GM18498 (cell line): ENCODE results near the gene DIPK2A.

Experiments
- ATAC-seq: cut with Tn5 transposase; IDR thresholded peaks from one replicate; pipeline ENCODE4 v1.9.1; 2021; ENCODE audit warnings: mild to moderate bottlenecking, moderate library complexity; ENCODE audit not compliant: unreplicated experiment

The DIPK2A gene

GRCh38 chr3:143973259-143974021 is 1.8 kb downstream of the DIPK2A start:
- no peak for ATAC-seq

GRCh38 chr3:143974271-143975238 is 2.9 kb downstream of the DIPK2A start:
- no peak for ATAC-seq

DNA sequence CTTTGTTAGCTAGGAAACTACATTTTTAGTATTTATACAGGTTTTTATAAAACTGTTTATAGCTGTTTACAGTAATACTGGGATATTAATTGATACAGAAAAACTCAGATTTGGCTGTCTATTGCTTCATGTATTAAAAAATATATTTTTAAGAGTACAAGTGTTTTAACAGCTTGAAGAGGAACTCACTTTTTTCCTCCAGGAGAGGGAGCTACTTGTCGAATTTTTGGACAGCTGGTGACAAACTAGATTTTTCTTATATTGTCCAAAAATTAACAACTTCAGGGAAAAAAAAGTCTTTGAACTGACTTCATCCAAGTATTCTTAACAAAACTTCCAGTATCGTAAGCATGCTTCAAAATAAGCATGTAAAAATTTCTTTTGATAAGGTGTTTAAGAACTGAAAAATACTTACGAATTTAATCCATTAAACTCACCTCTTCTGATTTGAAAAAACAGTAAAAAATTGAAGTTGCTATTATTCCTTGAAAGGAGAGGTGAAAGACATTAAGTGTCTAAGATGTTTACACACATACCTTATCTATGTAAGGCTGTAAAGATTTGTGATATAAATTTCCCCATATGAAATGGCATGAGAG is 4.0 kb downstream of the DIPK2A start:
- no peak for ATAC-seq

DNA sequence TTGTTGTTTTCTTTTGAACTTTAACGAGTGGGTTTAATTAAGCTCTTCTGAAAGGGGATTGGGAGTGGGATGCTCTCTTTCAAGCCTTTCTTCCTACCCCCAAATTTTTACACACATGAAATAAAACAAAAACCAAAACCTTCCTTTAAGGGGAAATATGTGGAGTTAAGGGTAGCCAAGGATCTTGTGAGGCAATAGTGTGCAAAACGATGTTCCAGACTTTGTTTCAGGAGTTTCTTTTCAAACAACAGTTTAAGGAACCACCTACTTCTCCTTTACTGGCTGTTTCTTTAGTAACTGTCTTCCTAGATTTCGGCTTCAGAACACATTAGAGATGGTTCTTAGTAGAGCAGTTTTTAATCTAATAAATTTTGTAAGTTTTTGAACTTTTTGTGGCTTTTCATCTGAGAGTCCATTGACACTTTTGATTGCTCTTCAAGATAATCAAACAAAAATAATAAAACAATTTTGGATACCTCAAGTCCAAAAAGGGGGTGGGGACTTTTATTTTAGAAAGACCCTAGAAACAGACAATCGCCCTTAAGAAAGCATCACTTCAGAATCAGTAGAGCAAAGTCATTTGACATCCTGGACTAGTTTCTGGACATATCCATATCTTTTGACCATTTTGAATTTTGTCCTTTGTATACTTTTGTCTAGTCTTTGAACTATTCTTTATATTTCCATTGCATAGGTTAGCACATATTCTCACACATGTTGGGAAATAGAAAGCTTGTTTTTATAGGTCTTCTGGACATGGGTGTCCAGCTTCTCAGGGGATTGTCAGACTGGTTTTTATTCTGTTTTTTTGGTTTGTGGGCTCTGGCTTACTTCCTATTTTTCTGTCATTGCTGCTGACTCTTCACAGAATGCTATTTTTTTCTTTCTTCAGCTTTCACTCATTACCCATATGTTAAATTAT is 6.0 kb downstream of the DIPK2A start:
- peak; percentile 40 for ATAC-seq

GRCh38 chr3:143978263-143978631 is 6.6 kb downstream of the DIPK2A start:
- no peak for ATAC-seq

- ATAC-seq = no peak
Observed at GRCh38 chr3:143979041-143979440, 7.4 kb downstream of the DIPK2A start.

GRCh38 chr3:143979813-143980212 is 8.2 kb downstream of the DIPK2A start:
- ATAC-seq = no peak

DNA sequence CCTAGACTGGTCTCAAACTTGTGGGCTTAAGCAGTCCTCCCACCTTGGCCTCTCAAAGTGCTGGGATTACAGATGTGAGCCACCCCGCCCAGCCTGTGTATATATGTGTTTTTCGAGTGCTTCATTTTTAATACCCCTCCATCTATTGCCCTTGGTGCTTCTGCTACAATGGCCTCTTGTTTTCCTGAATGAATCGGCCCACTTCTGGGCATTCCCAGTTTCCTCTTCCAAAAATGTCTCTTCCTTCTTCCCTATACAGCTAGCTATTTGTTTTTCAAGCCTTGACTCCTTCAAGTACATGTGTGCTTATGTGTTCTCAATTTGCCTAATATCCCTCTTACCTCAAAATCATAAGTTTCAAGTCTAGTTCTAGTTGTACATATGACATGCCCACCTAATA is 16.7 kb downstream of the DIPK2A start:
- no peak for ATAC-seq

GRCh38 chr3:143989461-143989860 is 17.8 kb downstream of the DIPK2A start:
- ATAC-seq = no peak

DNA sequence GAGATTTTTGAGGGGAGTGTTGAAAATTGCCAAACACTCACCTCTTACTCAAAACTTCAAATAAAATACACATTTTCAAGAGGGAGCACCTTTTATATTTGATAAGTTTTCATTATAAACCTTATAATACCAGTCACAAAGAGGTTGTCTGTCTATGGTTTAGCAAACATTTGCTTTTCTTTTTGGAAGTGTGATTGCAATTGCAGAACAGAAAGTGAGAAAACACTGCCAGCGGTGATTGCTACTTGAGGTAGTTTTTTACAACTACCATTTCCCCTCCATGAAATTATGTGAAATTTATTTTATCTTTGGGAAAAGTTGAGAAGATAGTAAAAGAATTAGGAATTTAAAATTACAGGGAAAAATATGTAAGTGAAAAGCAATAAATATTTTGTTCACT is 20.1 kb downstream of the DIPK2A start:
- peak; percentile 87 for ATAC-seq

- peak; percentile 46 for ATAC-seq
Observed at GRCh38 chr3:143998266-143998665, 26.6 kb downstream of the DIPK2A start.

GRCh38 chr3:144003051-144003450 is 31.4 kb downstream of the DIPK2A start:
- no peak for ATAC-seq

GRCh38 chr3:144010371-144010770 is 38.7 kb downstream of the DIPK2A start:
- ATAC-seq = no peak

- ATAC-seq = no peak
Observed at GRCh38 chr3:144011251-144011799, 39.7 kb downstream of the DIPK2A start.

DNA sequence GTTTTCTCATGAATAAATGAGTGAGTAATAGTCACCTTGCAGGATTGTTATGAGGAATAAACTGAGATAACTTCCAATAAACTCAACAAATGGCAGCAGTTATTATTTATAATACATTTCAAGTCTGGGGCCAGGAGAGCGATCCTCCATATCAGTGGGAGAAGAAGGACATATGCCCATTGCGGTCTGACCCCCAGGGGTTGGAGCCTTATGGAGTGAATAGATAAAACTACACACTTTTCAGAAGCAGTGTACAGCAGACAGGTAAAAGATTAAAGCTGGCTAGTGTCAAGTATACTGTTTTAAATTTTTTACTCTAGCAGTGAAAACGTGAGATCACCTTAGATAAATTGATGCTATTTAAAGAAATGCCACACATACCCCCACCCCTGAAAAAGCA is 43.5 kb downstream of the DIPK2A start:
- no peak for ATAC-seq

DNA sequence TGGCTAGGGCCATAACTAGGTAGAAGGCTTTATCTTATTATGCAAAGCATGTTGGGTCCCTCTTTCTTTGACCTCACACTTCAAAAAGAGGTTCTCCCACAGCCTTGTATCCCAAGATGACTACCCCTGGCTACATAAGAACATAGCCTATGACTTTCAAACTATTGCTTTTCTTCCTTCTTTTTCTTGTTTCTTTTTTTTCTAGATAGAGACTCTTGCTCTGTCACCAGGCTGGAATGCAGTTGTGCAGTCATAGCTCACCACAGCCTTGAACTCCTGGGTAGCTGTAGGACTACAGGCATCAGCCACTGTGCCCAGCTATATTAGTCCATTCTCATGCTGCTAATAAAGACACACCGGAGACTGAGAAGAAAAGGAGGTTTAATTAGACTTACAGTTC is 47.2 kb downstream of the DIPK2A start:
- no peak for ATAC-seq
